GM18508 (cell line): Measurements from ENCODE around the gene AUTS2.

Experiments
- ATAC-seq: cut with Tn5 transposase; IDR thresholded peaks from one replicate; pipeline ENCODE4 v1.9.1; 2021; ENCODE audit warnings: moderate number of reproducible peaks; ENCODE audit not compliant: insufficient read depth, unreplicated experiment

The AUTS2 gene

GRCh38 chr7:69808391-69808790, 210.1 kb downstream of the AUTS2 start:
- no peak for ATAC-seq

GRCh38 chr7:69811476-69812308, 213.4 kb downstream of the AUTS2 start:
- no peak for ATAC-seq

GRCh38 chr7:69812756-69813155, 214.5 kb downstream of the AUTS2 start:
- ATAC-seq: no peak

GRCh38 chr7:69813637-69814240, 215.5 kb downstream of the AUTS2 start:
- ATAC-seq: no peak

GRCh38 chr7:69814421-69814962, 216.2 kb downstream of the AUTS2 start:
- ATAC-seq: no peak

- ATAC-seq: no peak
These were observed 218.2 kb downstream of the AUTS2 start for GRCh38 chr7:69816501-69816900.

GRCh38 chr7:69817121-69817520, 218.8 kb downstream of the AUTS2 start:
- ATAC-seq: no peak

GRCh38 chr7:69817841-69818635, 219.8 kb downstream of the AUTS2 start:
- no peak for ATAC-seq

GRCh38 chr7:69818636-69819332, 220.5 kb downstream of the AUTS2 start:
- no peak for ATAC-seq

- ATAC-seq: no peak
These were observed 221.0 kb downstream of the AUTS2 start for GRCh38 chr7:69819333-69819705.

GRCh38 chr7:69820479-69821192, 222.4 kb downstream of the AUTS2 start:
- ATAC-seq: no peak

- ATAC-seq: no peak
These were observed 224.1 kb downstream of the AUTS2 start for GRCh38 chr7:69822386-69822785.

- ATAC-seq: no peak
These were observed 225.0 kb downstream of the AUTS2 start for GRCh38 chr7:69823151-69823744.

GRCh38 chr7:69825113-69825972, 227.1 kb downstream of the AUTS2 start:
- no peak for ATAC-seq

GRCh38 chr7:69826283-69826682, 228.0 kb downstream of the AUTS2 start:
- ATAC-seq: no peak

GRCh38 chr7:69827140-69827539, 228.9 kb downstream of the AUTS2 start:
- ATAC-seq: no peak

- no peak for ATAC-seq
These were observed 229.3 kb downstream of the AUTS2 start for GRCh38 chr7:69827558-69827957.

GRCh38 chr7:69832356-69832755, 234.1 kb downstream of the AUTS2 start:
- no peak for ATAC-seq
